Sigmoid colon (tissue), 7 donors: Measurements from ENCODE around the gene VIL1. TPM values are rescaled to one million over a fixed set of nuclear protein-coding genes. Genes with fewer than 3 reads are reported as not detected.

Source experiments
- DNase-seq: peaks from one replicate; pipeline ENCODE4 v3.0.0-alpha.2; 2019
- H3K27ac ChIP-seq, 4 donors: fragments of 200-600 bp; sonication (generic); one replicate each; pipeline ENCODE4 v1.5.1; 2016 to 2019; ENCODE audit warnings: mild to moderate bottlenecking in 1 of 4
- H3K27me3 ChIP-seq, 3 donors: fragments of 200-600 bp; sonication (generic); one replicate each; pipeline ENCODE4 v1.5.1; 2019; ENCODE audit warnings: mild to moderate bottlenecking in 1 of 3
- H3K36me3 ChIP-seq, 4 donors: fragments of 200-600 bp; sonication (generic); one replicate each; pipeline ENCODE4 v1.5.1; 2016 to 2019
- H3K4me1 ChIP-seq, 4 donors: fragments of 200-600 bp; sonication (generic); one replicate each; pipeline ENCODE4 v1.5.1; 2017 to 2019
- H3K4me3 ChIP-seq, 4 donors: fragments of 200-600 bp; sonication (generic); one replicate each; pipeline ENCODE4 v1.5.1; 2017 to 2019; ENCODE audit warnings: mild to moderate bottlenecking in 2 of 4, moderate library complexity in 1 of 4
- H3K9me3 ChIP-seq, 4 donors: fragments of 200-600 bp in 3 of 4; sonication (generic) in 3 of 4; one replicate each; pipeline versions ENCODE4 v1.5.1 to v1.6.1; 2013 to 2019
- EP300 ChIP-seq, 4 donors: sonication (generic); formaldehyde crosslinking; IDR thresholded peaks; one replicate each; pipeline ENCODE4 v1.6.1; 2017; ENCODE audit warnings: antibody characterized with exemption in 4 of 4
- POLR2A ChIP-seq, 2 donors: fragments of 450-650 bp; IDR thresholded peaks; one replicate each; pipeline ENCODE4 v1.6.1; 2016; ENCODE audit warnings: antibody characterized with exemption in 2 of 2, mild to moderate bottlenecking in 2 of 2, moderate library complexity in 2 of 2
- POLR2AphosphoS5 ChIP-seq, 4 donors: sonication (generic); formaldehyde crosslinking; IDR thresholded peaks; one replicate each; pipeline ENCODE4 v1.6.1; 2017; ENCODE audit warnings: antibody characterized with exemption in 4 of 4
- whole genome bisulfite sequencing, 2 donors: extraction: QIAGEN DNeasy Blood & Tissue Kit; methylation state at CpG; one replicate each; pipeline ENCODE4 v1.1.7; 2013; 5-methylcytosine and 5-hydroxymethylcytosine counted together
- intact Hi-C: fragments of 100-400 bp; cut with DNase I; formaldehyde crosslinking; loops from one replicate; pipeline ENCODE4 v1.15.1; 2023
- polyA plus RNA-seq, 3 donors: library from polyadenylated mRNA; stranded (reverse); fragments of 200-250 nt; gene quantifications; one replicate each; pipeline ENCODE4 v1.2.3, GENCODE V29; 2013
- total RNA-seq, 4 donors: library from RNA; depleted of rRNA; stranded (reverse); fragments of >200 nt; gene quantifications; one replicate each; pipeline ENCODE4 v1.1.0, GENCODE V29; 2016
- TF ChIP-seq, protein P1 (sequence below), 4 experiments: fragments of 450-650 bp in 3 of 4; fragments of 200-600 bp in 1 of 4; IDR thresholded peaks; one replicate each; pipeline ENCODE4 v1.5.1; 2016 to 2019; ENCODE audit warnings: antibody characterized with exemption in 4 of 4, mild to moderate bottlenecking in 3 of 4, moderate library complexity in 2 of 4
- donor health status: healthy with polysubstance abuse.
- donor health status: Bipolar disorder and iron deficiency.
- donor health status: healthy.

Gene VIL1
- total and polyA plus RNA-seq, 7 donors, result 0.71 to 172 (median 111) TPM; not detected in 2

DNA sequence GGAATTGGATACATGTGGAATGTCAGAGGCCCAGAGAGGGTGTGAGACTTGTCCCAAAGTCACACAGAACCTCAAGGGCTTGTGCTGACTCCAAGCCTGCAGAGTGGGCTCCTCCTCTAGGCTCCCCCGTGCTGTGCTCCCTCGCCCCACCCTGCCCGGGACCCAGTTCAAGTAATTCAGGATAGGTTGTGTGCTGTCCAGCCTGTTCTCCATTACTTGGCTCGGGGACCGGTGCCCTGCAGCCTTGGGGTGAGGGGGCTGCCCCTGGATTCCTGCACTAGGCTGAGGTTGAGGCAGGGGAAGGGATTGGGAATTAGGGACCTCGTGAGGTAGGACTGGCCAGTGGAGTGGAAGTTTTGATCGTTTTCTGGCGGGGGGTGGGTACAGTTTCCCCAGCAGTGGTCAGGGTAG lies 16.4 kb upstream of the VIL1 start:
- DNase-seq, result no peak
- Histone ChIP-seq H3K27me3 (no peaks in the 10 kb centered on the region), H3K27ac (peak overlapping the region; percentile 97 to 100 (median 100)), H3K9me3 (no peaks in the 10 kb centered on the region), H3K36me3 (peaks cover 11 to 40% (median 31%) of the 10 kb centered on the region in 4 donors), H3K4me1 (peaks cover 0 to 63% (median 52%) of the 10 kb centered on the region in 4 donors), H3K4me3 (peak overlapping the region in 1 of 4 donors; percentile 97)
- intact Hi-C loops, result loop anchor here (10.0 kb wide), 1 partner anchor 252 kb away; the partner anchor contains the start of genes BCS1L and ZNF142
- TF ChIP-seq POLR2AphosphoS5 (IDR thresholded peaks at IDR 0.05), result no peak
- 81 to 83% methylated on average over 8 of the region's 8 CpGs for WGBS, 2 donors

- DNase-seq, result peak; percentile 66
- no peaks in the 10 kb centered on the region for H3K9me3 ChIP-seq
- 88 to 90% methylated on average over 26 of the region's 26 CpGs for WGBS, 2 donors
- intact Hi-C loops, result loop anchor here (10.0 kb wide), 1 partner anchor 252 kb away; the partner anchor contains the start of genes BCS1L and ZNF142
- peaks cover 0 to 62% (median 52%) of the 10 kb centered on the region in 4 donors for H3K4me1 ChIP-seq
- H3K4me3 ChIP-seq, result no peak overlapping the region
- no peaks in the 10 kb centered on the region for H3K27me3 ChIP-seq
- peaks cover 11 to 40% (median 31%) of the 10 kb centered on the region in 4 donors for H3K36me3 ChIP-seq
- TF ChIP-seq POLR2AphosphoS5 (IDR thresholded peaks at IDR 0.05), result no peak
- TF ChIP-seq, protein P1, sequence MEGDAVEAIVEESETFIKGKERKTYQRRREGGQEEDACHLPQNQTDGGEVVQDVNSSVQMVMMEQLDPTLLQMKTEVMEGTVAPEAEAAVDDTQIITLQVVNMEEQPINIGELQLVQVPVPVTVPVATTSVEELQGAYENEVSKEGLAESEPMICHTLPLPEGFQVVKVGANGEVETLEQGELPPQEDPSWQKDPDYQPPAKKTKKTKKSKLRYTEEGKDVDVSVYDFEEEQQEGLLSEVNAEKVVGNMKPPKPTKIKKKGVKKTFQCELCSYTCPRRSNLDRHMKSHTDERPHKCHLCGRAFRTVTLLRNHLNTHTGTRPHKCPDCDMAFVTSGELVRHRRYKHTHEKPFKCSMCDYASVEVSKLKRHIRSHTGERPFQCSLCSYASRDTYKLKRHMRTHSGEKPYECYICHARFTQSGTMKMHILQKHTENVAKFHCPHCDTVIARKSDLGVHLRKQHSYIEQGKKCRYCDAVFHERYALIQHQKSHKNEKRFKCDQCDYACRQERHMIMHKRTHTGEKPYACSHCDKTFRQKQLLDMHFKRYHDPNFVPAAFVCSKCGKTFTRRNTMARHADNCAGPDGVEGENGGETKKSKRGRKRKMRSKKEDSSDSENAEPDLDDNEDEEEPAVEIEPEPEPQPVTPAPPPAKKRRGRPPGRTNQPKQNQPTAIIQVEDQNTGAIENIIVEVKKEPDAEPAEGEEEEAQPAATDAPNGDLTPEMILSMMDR (IDR thresholded peaks at IDR 0.05), result no peak
- TF ChIP-seq POLR2A (IDR thresholded peaks at IDR 0.05), result no peak
- no peak for TF ChIP-seq EP300 (IDR thresholded peaks at IDR 0.05)
- peak overlapping the region in 3 of 4 donors; percentile 97 to 100 (median 100) for H3K27ac ChIP-seq
These were observed 16.0 kb upstream of the VIL1 start for GRCh38 chr2:218402911-218403411.

DNA sequence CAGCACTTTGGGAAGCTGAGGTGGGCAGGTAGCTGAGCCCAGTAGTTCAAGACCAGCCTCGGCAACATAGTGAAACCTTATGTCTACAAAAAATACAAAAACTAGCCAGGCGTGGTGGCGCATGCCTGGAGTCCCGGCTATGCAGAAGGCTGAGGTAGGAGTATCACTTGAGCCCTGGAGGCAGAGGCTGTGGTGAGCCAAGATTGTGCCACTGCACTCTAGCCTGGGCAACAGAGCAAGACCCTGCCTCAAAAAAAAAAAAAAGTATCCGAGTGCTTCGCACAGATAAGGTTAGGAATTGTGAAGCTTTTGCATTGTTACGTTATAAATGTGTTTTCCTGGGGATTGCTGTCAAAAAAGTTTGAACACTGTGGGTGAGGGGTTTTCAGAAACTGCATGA lies 15.1 kb upstream of the VIL1 start:
- no peak for DNase-seq
- no peaks in the 10 kb centered on the region for H3K27me3 ChIP-seq
- peaks cover 0 to 56% (median 47%) of the 10 kb centered on the region in 4 donors for H3K4me1 ChIP-seq
- WGBS, 2 donors, result 82 to 86% methylated on average over 7 of the region's 7 CpGs
- H3K27ac ChIP-seq, result peak overlapping the region in 2 of 4 donors; percentile 15 to 90
- TF ChIP-seq POLR2AphosphoS5 (IDR thresholded peaks at IDR 0.05) (no peak), EP300 (IDR thresholded peaks at IDR 0.05) (no peak), POLR2A (IDR thresholded peaks at IDR 0.05) (no peak)
- TF ChIP-seq, protein P1 (IDR thresholded peaks at IDR 0.05), result no peak
- intact Hi-C loops, result loop anchor here (10.0 kb wide), 1 partner anchor 251 kb away; the partner anchor contains the start of genes BCS1L and ZNF142
- H3K36me3 ChIP-seq, result peaks cover 11 to 40% (median 31%) of the 10 kb centered on the region in 4 donors
- H3K9me3 ChIP-seq, result no peaks in the 10 kb centered on the region
- no peak overlapping the region for H3K4me3 ChIP-seq

DNA sequence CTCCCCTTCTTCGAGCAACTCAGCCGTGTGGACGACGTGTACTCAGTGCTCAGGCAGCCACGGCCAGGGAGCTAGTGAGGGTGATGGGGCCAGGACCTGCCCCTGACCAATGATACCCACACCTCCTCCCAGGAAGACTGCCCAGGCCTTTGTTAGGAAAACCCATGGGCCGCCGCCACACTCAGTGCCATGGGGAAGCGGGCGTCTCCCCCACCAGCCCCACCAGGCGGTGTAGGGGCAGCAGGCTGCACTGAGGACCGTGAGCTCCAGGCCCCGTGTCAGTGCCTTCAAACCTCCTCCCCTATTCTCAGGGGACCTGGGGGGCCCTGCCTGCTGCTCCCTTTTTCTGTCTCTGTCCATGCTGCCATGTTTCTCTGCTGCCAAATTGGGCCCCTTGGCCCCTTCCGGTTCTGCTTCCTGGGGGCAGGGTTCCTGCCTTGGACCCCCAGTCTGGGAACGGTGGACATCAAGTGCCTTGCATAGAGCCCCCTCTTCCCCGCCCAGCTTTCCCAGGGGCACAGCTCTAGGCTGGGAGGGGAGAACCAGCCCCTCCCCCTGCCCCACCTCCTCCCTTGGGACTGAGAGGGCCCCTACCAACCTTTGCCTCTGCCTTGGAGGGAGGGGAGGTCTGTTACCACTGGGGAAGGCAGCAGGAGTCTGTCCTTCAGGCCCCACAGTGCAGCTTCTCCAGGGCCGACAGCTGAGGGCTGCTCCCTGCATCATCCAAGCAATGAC lies 14.4 kb upstream of the VIL1 start:
- Histone ChIP-seq H3K4me3 (no peak overlapping the region), H3K36me3 (peaks cover 11 to 40% (median 31%) of the 10 kb centered on the region in 4 donors), H3K27ac (peak overlapping the region; percentile 88 to 92 (median 90)), H3K9me3 (no peaks in the 10 kb centered on the region), H3K27me3 (no peaks in the 10 kb centered on the region), H3K4me1 (peaks cover 0 to 52% (median 45%) of the 10 kb centered on the region in 4 donors)
- TF ChIP-seq, protein P1 (IDR thresholded peaks at IDR 0.05), result no peak
- no peak for TF ChIP-seq POLR2AphosphoS5 (IDR thresholded peaks at IDR 0.05)
- no peak for TF ChIP-seq POLR2A (IDR thresholded peaks at IDR 0.05)
- peak; percentile 71 for DNase-seq
- 69 to 76% methylated on average over 16 of the region's 16 CpGs for WGBS, 2 donors
- intact Hi-C loops, result loop anchor here (5.0 to 10.0 kb wide), 5 partner anchors 217 to 983 kb away; partner anchors contain the start of genes BCS1L, DNPEP and ZNF142
